Measurements from ENCODE around the gene RFNG.

- TF ChIP-seq EZH2 (IDR thresholded peaks at IDR 0.05; ENCODE audit: low read length) (no peak), CTCF (optimal IDR thresholded peaks at IDR 0.05 in 1 of 3, IDR thresholded peaks at IDR 0.05 in 1 of 3, conservative IDR thresholded peaks at IDR 0.05 in 1 of 3; ENCODE audit: extremely low read depth in 1 of 3, insufficient read depth in 2 of 3, low read length in 3 of 3) (no peak)
These were observed 7.8 kb upstream of the RFNG start for GRCh38 chr17:82059272-82060000.

Data from keratinocyte (primary cell).